OCI-LY1 (cell line): ENCODE results near the gene FAM13A.

ENCODE experiments used
- H2AFZ ChIP-seq: fragments of 200-600 bp; sonication (generic), shearing (Covaris generic); 2 replicates; pipeline ENCODE4 v1.6.0; 2014; ENCODE audit warnings: antibody characterized with exemption, mild to moderate bottlenecking, low read length
- H3F3A ChIP-seq: fragments of 200-600 bp; sonication (generic), shearing (Covaris generic); 2 replicates; pipeline ENCODE4 v1.6.0; 2014; ENCODE audit warnings: mild to moderate bottlenecking, antibody characterized with exemption, low read length, moderate library complexity; ENCODE audit not compliant: insufficient read depth
- H3K27ac ChIP-seq: fragments of 200-600 bp; sonication (generic); 2 replicates; pipeline ENCODE4 v1.5.1; 2014; ENCODE audit warnings: low read length, mixed run types, mild to moderate bottlenecking, low read depth; ENCODE audit not compliant: poor library complexity, severe bottlenecking
- H3K27me3 ChIP-seq: fragments of 200-600 bp; sonication (generic); 2 replicates; pipeline ENCODE4 v1.6.0; 2014; ENCODE audit warnings: antibody characterized with exemption, mild to moderate bottlenecking, low read length, moderate library complexity; ENCODE audit not compliant: insufficient read depth
- H3K36me3 ChIP-seq: fragments of 200-600 bp; sonication (generic); 2 replicates; pipeline ENCODE4 v1.6.1; 2014; ENCODE audit warnings: mild to moderate bottlenecking, antibody characterized with exemption, low read length, moderate library complexity, mixed read lengths; ENCODE audit not compliant: insufficient read depth
- H3K4me1 ChIP-seq: fragments of 200-600 bp; sonication (generic); 2 replicates; pipeline ENCODE4 v1.5.1; 2014; ENCODE audit warnings: mild to moderate bottlenecking, low read length, moderate library complexity; ENCODE audit not compliant: insufficient read depth, severe bottlenecking
- H3K4me2 ChIP-seq: fragments of 200-600 bp; sonication (generic), shearing (Covaris generic); 2 replicates; pipeline ENCODE4 v1.6.1; 2014; ENCODE audit warnings: low read length
- H3K4me3 ChIP-seq: fragments of 200-600 bp; sonication (generic); 2 replicates; pipeline ENCODE4 v1.5.1; 2014; ENCODE audit warnings: low read length, low read depth, mild to moderate bottlenecking, mixed read lengths; ENCODE audit not compliant: poor library complexity, severe bottlenecking
- H3K79me2 ChIP-seq: fragments of 200-600 bp; shearing (Covaris generic); 2 replicates; pipeline ENCODE4 v1.6.1; 2016; ENCODE audit warnings: mixed run types, low read length, mixed read lengths; ENCODE audit not compliant: insufficient read depth
- H3K9ac ChIP-seq: fragments of 200-600 bp; sonication (generic), shearing (Covaris generic); 2 replicates; pipeline ENCODE4 v1.6.1; 2014; ENCODE audit warnings: mild to moderate bottlenecking, low read length, mixed read lengths
- H3K9me2 ChIP-seq: fragments of 200-600 bp; sonication (generic), shearing (Covaris generic); 2 replicates; pipeline ENCODE4 v1.6.1; 2014; ENCODE audit warnings: low read depth, mild to moderate bottlenecking, low read length, mixed read lengths
- H3K9me3 ChIP-seq: fragments of 200-600 bp; shearing (Covaris generic); 2 replicates; pipeline ENCODE4 v1.6.1; 2014; ENCODE audit warnings: low read length, mixed read lengths
- H4K20me1 ChIP-seq: fragments of 200-600 bp; sonication (generic), shearing (Covaris generic); 2 replicates; pipeline ENCODE4 v1.6.0; 2016; ENCODE audit warnings: mild to moderate bottlenecking, low read length; ENCODE audit not compliant: insufficient read depth
- EZH2 ChIP-seq: fragments of 200-600 bp; sonication (generic), shearing (Covaris generic); IDR thresholded peaks from 2 replicates; pipeline ENCODE4 v1.8.0; 2017; ENCODE audit warnings: borderline replicate concordance, mixed run types, mild to moderate bottlenecking, antibody characterized with exemption, low read length, moderate library complexity, mixed read lengths
- TF ChIP-seq, protein P1 (sequence below): fragments of 200-600 bp; sonication (generic), shearing (Covaris generic); IDR thresholded peaks from 2 replicates; pipeline ENCODE4 v1.5.1; 2017; ENCODE audit warnings: mild to moderate bottlenecking, antibody characterized with exemption, low read length, moderate library complexity, mixed read lengths

FAM13A gene

DNA sequence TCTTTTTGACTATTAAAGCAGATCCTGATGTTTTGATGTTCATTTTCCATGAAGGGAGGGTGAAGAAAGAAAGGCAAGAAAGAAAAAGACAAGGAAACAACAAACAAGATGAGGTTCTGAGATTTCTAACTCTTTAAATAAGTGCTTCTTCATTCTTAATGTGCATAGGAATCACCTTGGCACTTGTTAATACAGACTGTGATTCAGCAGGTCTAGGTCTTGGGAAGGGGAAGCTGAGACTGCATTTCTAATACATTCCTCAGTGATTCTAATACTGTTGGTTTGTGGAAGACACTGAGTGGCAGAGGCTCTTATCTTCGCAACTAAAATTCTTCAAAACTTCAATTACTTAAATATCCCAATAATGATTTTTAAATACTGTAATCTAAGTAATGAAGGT lies 264.2 kb downstream of the FAM13A start:
- no peak overlapping the region for H3K27ac ChIP-seq
- no peak overlapping the region for H3K9ac ChIP-seq

DNA sequence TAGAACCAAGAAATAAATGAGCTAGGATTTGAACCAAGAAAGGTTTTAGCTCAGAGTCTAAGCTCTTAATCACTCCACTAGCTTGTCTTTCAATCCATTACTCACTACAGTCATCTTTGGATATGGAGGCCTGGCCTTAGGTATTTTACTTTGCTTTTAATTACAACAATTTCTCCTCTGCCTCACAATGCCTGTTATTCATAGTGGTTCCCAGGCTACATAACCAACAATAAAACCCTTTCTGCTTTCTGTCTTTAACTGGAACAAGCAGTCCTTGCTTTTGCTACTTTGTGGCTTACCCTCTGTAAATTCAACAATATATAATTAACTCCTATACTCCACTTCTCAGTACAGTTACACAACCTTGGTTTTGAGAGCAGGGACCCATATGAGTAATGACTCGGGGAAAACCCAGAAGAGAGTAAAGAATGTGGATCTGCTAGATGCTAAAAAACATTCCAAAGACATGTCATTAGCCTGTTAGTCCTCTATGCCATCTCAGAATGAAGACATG lies 264.7 kb downstream of the FAM13A start:
- no peaks in the 10 kb centered on the region for H3K36me3 ChIP-seq
- H3F3A ChIP-seq, result no peaks in the 10 kb centered on the region
- no peaks in the 10 kb centered on the region for H4K20me1 ChIP-seq
- H3K79me2 ChIP-seq, result no peaks in the 10 kb centered on the region
- no peaks in the 10 kb centered on the region for H3K9me3 ChIP-seq
- no peak overlapping the region for H3K27ac ChIP-seq
- H3K4me2 ChIP-seq, result no peak overlapping the region
- no peaks in the 10 kb centered on the region for H3K27me3 ChIP-seq
- H3K9ac ChIP-seq, result no peak overlapping the region
- H3K4me1 ChIP-seq, result no peaks in the 10 kb centered on the region
- no peaks in the 10 kb centered on the region for H3K9me2 ChIP-seq
- H3K4me3 ChIP-seq, result no peak overlapping the region
- no peak overlapping the region for H2AFZ ChIP-seq
- TF ChIP-seq, protein P1, sequence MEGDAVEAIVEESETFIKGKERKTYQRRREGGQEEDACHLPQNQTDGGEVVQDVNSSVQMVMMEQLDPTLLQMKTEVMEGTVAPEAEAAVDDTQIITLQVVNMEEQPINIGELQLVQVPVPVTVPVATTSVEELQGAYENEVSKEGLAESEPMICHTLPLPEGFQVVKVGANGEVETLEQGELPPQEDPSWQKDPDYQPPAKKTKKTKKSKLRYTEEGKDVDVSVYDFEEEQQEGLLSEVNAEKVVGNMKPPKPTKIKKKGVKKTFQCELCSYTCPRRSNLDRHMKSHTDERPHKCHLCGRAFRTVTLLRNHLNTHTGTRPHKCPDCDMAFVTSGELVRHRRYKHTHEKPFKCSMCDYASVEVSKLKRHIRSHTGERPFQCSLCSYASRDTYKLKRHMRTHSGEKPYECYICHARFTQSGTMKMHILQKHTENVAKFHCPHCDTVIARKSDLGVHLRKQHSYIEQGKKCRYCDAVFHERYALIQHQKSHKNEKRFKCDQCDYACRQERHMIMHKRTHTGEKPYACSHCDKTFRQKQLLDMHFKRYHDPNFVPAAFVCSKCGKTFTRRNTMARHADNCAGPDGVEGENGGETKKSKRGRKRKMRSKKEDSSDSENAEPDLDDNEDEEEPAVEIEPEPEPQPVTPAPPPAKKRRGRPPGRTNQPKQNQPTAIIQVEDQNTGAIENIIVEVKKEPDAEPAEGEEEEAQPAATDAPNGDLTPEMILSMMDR, result no peak
- no peak for TF ChIP-seq EZH2

More for the DNA sequence above, 264.2 kb downstream of the FAM13A start:
- no peak overlapping the region for H3K4me3 ChIP-seq
- no peaks in the 10 kb centered on the region for H3K9me2 ChIP-seq
- TF ChIP-seq, protein P1, result no peak
- TF ChIP-seq EZH2, result no peak
- H3K4me1 ChIP-seq, result no peaks in the 10 kb centered on the region
- no peaks in the 10 kb centered on the region for H3K36me3 ChIP-seq
- H2AFZ ChIP-seq, result no peak overlapping the region
- no peaks in the 10 kb centered on the region for H3F3A ChIP-seq
- H3K79me2 ChIP-seq, result no peaks in the 10 kb centered on the region
- no peaks in the 10 kb centered on the region for H4K20me1 ChIP-seq
- no peaks in the 10 kb centered on the region for H3K27me3 ChIP-seq
- no peak overlapping the region for H3K4me2 ChIP-seq
- no peaks in the 10 kb centered on the region for H3K9me3 ChIP-seq

DNA sequence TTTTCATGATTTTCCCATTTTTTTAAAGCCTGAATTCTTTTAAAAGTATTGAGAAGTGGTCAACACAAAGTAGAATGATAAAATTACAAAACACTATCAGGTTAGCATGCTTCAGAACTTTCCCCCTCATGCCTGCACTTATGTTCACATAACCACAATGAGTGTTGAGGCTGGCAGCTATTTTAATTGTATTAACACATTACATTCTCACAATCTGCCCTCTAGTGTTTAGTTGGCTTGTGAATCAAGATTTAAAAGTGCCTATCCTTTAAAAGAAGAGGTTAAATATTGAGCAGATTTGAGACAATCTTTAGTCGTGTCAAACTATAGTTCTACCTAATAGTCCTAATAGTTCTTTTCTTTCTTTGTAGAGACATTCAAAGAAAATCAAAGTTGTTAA lies 265.7 kb downstream of the FAM13A start:
- no peak overlapping the region for H3K4me2 ChIP-seq
- no peaks in the 10 kb centered on the region for H3F3A ChIP-seq
- no peaks in the 10 kb centered on the region for H3K4me1 ChIP-seq
- no peaks in the 10 kb centered on the region for H3K36me3 ChIP-seq
- no peak overlapping the region for H3K9ac ChIP-seq
- TF ChIP-seq, protein P1, result peak; percentile 45; the same call in 1 of the 2 replicates
- TF ChIP-seq EZH2, result no peak
- H4K20me1 ChIP-seq, result no peaks in the 10 kb centered on the region
- H3K27ac ChIP-seq, result no peak overlapping the region
- no peaks in the 10 kb centered on the region for H3K9me3 ChIP-seq
- no peak overlapping the region for H2AFZ ChIP-seq
- no peaks in the 10 kb centered on the region for H3K79me2 ChIP-seq
- no peaks in the 10 kb centered on the region for H3K9me2 ChIP-seq
- no peaks in the 10 kb centered on the region for H3K27me3 ChIP-seq
- no peak overlapping the region for H3K4me3 ChIP-seq
